ENCODE measurements around the gene KLRC4.
"Not testable (repeated sequence)": the region's sequence is repeated elsewhere in the genome, so short reads cannot be mapped to it uniquely, and the experiment has no call there.

Gene KLRC4, protein sequence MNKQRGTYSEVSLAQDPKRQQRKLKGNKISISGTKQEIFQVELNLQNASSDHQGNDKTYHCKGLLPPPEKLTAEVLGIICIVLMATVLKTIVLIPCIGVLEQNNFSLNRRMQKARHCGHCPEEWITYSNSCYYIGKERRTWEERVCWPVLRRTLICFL

DNA sequence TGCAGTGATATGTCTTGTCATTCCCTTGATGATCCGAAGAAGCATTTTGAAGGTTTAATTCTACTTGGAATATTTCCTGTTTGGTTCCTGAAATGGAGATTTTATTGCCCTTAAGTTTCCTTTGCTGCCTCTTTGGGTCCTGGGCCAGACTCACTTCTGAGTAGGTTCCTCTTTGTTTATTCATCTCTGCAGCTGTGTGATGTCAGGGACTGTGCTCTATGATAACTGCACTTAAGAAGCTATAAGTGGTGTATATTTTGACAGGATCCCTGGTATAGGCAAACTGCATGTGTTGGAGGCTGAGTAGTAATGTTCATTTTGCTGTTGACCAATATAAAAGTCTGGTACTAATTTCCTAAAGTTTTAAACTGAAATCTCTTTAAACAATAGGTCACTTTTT, at the start of gene KLRC4:
Gene KLRC4, minus strand, starts transcription at position 366 of the 400 bp plus-strand sequence. Its CDS starts 182 bp downstream, at position 184.
- DNase-seq = no peak

GRCh38 chr12:10457760-10458159, 48.2 kb upstream of the KLRC4 start:
- no peak for DNase-seq

GRCh38 chr12:10456856-10457255, 47.3 kb upstream of the KLRC4 start:
- DNase-seq = no peak

GRCh38 chr12:10455766-10456165, 46.2 kb upstream of the KLRC4 start:
- no peak for DNase-seq

DNA sequence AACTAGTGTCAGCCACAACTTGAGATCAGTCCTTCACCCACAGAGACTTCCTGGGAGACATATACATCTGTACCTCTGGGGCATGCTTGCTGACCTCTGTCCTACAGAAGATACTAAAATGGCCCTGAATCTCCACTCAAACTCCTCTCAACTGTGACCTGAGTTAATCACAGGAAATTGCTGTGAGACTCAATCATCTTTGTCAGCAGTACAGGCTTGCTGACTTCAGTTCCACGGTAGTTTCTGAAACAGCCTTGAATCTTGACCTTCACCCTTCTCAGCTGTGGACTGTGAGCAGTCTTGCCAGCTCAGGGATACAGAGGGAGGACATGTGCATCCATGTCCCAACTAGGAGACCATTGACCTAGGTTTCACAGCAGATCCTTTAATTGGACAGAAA, 45.0 kb upstream of the KLRC4 start:
- DNase-seq = no peak

DNA sequence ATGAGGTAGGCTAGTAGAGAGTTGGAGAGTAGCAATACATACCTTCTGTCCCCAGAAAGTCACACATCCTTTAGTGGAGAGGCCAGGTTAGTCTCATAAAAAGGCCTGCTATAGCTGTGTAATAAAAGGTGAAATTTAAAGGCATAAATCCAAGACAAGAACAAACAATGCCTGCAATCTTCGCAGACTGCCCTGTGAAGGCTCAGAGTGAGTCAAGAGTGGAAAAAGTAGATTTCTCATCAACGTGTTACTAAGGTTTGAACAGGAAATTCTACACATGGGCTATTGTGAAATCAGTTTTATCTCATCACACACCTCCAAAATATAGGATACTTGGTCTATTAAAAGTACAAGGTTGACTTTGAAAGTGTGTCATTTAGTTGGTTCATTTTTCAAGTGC, 43.6 kb upstream of the KLRC4 start, which contains the start of gene KLRC1:
Gene KLRC1, minus strand, starts transcription at position 222 of the 400 bp plus-strand sequence. CDS start 2,221 bp downstream, outside the sequence.
- DNase-seq = no peak

GRCh38 chr12:10448236-10448635, 38.7 kb upstream of the KLRC4 start:
- DNase-seq = no peak

DNA sequence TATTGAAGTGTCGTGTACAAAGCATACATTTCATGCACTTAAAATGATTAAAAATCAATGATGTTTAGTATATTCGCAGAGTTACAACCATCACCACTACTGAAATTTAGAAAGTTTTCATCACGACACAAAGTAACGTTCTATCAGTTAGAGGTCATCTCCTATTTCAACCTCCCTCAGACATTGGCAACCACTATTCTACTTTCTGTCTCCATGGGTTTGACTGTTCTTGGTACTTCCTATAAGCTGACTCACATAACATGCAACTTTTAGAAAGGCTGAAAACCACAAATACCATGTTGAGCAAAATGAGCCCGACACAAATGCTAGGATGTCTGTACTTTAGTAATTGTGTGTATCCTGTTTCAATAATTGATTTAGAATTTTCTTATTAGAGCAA, 36.5 kb upstream of the KLRC4 start:
- not testable (repeated sequence) for DNase-seq

DNA sequence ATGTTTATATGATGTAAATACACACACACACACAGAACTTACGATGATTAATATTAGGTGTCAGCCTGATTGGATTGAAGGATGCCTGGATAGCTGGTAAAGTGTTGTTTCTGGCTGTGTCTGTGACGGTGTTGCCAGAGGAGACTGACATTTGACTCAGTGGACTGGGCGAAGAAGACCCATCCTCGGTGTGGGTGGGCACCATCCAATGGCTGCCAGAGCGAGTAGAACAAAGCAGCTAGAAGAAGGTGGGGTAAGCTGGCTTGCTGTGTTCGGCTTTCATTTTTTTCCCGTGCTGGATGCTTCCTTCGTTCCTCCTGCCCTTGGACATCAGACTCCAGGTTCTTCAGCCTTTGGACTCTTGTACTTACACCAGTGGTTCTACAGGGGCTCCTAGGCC, 31.6 kb upstream of the KLRC4 start:
- not testable (repeated sequence) for DNase-seq

DNA sequence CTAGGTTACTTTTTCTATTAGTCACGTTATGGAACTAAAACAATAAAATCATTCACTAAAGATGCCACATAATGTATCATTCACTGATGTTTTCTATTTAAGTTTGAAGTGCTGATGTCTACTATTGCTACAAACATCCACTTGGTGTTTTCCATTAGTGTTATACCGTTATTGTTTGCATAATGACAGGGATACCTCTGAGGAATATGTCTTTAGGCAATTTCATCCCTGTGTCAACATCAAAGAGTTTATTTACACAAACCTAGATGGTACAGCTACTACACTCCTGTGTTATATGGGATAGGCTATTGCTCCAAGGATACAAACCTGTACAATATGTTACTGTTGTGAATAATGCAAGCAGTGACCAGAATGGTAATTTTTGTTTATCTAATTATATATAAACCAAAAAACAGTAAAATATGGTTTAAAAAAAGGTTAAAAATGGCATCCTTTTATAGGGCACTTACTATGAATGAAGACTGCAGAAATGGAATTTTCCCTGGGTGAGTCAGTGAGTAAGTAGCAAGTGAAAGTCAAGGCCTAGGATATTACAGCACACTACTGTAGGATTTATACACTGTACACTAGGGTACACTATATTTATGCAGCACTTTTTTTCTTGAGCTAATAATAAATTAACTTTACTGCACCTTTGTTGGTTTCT, 30.2 kb upstream of the KLRC4 start:
- DNase-seq = not testable (repeated sequence)

DNA sequence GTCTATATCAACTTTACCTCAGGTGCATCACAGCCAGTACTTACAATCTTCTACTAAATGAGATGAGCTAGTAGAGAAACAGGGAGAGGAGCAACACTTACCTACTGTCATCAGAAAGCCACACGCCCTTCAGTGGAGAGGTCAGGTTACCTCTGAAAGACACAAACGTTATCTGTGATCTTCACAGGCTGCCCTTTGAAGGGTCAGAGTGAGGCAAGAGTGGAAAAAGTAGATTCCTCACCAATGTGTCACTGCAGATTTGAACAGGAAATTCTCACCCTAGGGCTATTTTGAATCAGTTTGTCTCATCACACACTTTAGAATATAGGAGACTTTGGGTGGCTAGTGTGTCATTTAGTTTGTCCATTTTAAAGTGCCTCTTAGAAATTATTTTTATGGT, 28.0 kb upstream of the KLRC4 start:
- DNase-seq = not testable (repeated sequence)

GRCh38 chr12:10435816-10436215, 26.3 kb upstream of the KLRC4 start, which contains the start of gene KLRC2:
TSS of gene KLRC2 (minus strand) at chr12:10436010. CDS start at chr12:10435986, 24 bp downstream.
- DNase-seq = not testable (repeated sequence)

- not testable (repeated sequence) for DNase-seq
Measured at GRCh38 chr12:10430623-10431022, 21.1 kb upstream of the KLRC4 start.

DNA sequence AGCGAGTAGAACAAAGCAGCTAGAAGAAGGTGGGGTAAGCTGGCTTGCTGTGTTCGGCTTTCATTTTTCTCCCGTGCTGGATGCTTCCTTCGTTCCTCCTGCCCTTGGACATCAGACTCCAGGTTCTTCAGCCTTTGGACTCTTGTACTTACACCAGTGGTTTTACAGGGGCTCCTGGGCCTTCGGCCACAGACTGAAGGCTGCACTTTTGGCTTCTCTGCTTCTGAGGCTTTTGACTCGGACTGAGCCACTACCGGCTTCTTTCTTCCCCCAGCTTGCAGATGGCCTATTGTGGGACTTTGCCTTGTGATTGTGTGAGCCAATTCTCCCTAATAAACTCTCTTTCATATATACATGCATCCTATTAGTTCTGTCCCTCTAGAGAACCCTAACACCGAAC, 16.4 kb upstream of the KLRC4 start:
- DNase-seq = not testable (repeated sequence)

GRCh38 chr12:10424260-10424899, 14.8 kb upstream of the KLRC4 start:
- DNase-seq = not testable (repeated sequence)

DNA sequence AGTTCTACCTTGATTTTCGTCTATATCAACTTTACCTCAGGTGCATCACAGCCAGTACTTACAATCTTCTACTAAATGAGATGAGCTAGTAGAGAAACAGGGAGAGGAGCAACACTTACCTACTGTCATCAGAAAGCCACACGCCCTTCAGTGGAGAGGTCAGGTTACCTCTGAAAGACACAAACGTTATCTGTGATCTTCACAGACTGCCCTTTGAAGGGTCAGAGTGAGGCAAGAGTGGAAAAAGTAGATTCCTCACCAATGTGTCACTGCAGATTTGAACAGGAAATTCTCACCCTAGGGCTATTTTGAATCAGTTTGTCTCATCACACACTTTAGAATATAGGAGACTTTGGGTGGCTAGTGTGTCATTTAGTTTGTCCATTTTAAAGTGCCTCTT, 12.6 kb upstream of the KLRC4 start:
- not testable (repeated sequence) for DNase-seq

DNA sequence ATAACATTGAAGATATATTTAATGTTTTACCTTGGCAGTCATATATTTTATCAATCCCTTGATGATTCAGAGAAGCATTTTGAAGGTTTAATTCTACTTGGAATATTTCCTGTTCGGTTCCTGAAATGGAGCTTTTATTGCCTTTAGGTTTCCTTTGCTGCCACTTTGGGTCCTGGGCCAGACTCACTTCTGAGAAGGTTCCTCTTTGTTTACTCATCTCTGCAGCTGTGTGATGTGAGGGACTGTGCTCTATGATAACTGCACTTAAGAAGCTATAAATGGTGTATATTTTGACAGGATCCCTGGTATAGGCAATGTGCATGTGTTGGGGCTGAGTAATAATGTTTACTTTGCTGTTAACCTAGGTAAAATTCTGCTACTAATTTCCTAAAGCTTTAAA, 10.8 kb upstream of the KLRC4 start, which contains the start of gene KLRC3:
Gene KLRC3, minus strand, starts transcription at position 262 of the 400 bp plus-strand sequence. Its CDS starts 45 bp downstream, at position 217.
- not testable (repeated sequence) for DNase-seq

- no peak for DNase-seq
Measured at GRCh38 chr12:10408842-10409241, 715 bp downstream of the KLRC4 start.

- no peak for DNase-seq
Measured at GRCh38 chr12:10406725-10407124, 2.8 kb downstream of the KLRC4 start.

DNA sequence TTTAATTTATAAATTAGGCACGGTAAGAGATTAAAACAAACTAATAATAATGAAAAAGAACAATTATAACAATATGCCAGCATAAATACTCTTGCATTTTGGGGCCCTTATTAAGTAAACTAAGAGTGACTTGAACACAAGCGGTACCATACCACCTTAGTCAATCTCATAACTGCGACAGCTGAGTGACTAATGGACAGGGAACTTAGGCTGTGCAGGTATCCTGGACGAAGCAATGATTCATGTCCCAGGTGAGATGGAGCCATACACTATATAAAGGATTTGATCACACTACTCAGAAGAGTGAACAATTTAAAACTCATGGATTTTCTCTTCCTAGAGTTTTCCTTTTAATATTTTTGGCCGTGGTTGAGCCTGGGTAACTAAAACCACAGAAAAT, 4.3 kb downstream of the KLRC4 start:
- no peak for DNase-seq

DNA sequence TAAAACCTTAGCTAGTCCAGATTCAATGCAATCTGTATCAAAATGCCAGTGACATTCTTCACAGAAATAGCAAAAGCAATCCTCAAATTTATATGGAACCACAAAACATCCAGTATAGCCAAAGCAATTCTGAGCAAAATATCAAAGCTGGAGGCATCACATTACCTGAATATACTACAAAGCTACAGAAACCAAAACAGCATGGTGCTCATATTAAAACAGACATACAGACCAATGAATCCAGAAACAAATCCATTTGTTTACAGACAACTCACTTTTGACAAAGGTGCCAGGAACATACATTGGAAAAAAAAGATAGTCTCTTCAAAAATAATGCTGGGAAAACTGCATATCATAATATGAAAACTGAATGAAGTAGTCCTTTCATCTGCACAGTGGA, 4.8 kb downstream of the KLRC4 start:
- no peak for DNase-seq

DNA sequence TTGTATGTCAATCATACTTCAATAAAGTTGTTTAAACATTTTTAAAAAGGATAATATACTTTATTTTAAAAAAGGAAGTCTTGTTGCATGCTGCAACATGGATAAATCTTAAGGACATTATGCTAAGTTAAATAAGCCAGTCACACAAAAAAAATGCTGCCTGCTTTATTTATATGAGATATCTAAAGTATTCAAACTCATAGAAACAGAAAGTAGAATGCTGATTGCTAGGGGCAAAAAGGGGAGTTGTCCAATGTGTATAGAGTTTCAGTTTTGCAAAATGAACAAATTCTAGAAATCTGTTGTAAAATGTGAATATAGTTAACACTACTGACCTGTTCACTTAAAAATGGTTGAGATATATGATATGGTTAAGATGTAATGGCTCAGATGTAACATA, 8.7 kb downstream of the KLRC4 start:
- DNase-seq = no peak

DNA sequence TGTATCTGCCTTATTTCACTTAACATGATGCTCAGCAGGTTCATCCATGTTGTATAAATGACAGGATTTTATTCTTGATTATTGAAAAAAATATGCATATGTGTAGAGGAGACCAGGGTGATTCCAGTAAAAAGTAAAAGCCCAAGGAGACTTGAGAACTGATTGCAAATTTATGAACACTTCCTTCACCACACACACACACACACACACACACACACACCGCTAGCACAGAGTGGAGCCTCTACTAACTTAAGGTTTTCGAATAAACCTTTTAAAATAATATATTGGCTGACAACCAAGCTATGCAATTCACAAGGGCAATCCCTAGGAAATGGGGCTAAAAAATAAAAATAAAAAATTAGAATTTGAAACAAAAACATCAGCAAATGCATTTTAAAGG, 11.4 kb downstream of the KLRC4 start:
- DNase-seq = no peak

DNA sequence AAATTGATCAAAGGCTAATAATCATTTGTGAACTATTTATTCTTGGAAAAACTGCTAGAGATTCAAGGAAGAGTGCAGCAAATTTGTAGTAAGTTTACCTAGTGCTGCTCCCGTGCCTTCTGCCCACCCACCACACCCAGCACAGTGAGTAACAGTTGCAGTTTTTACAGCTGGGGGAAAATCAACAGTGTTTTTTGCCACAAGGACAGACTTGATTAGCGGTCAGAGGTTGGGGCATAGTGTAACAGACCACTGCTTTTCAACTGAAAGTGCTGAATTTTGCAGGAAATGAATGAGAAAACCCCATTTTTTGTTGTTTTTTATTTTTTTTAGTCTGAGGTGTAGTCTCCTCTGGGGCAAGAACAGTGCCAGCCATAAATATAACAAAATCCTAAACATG, 12.3 kb downstream of the KLRC4 start:
- no peak for DNase-seq
